RWPE1 (cell line): ENCODE data around the gene PUS3.

Experiments used
- CTCF ChIA-PET: fragments of 350-600 bp; sonication (Branson Sonifier 250); formaldehyde crosslinking; extraction: SDS; loops from one replicate; lab custom pipeline; 2021; lab: Yijun Ruan, JAX
- POLR2A ChIA-PET: fragments of 400-600 bp; formaldehyde crosslinking; extraction: SDS; loops from one replicate; lab custom pipeline; 2020; ENCODE audit warnings: antibody characterized with exemption; ENCODE audit not compliant: low non-redundant PET; lab: Yijun Ruan, JAX
- DNase-seq: peaks from one replicate; pipeline ENCODE4 v3.0.0; 2012; ENCODE audit warnings: low spot score
- H3K27ac ChIP-seq: fragments of 450-650 bp; 2 replicates; pipeline ENCODE4 v1.5.1; 2017
- TF ChIP-seq, protein P1 (sequence below): fragments of 450-650 bp; conservative IDR thresholded peaks from 2 replicates; pipeline ENCODE4 v1.5.1; 2017; ENCODE audit warnings: low read depth, mild to moderate bottlenecking

Gene PUS3, protein sequence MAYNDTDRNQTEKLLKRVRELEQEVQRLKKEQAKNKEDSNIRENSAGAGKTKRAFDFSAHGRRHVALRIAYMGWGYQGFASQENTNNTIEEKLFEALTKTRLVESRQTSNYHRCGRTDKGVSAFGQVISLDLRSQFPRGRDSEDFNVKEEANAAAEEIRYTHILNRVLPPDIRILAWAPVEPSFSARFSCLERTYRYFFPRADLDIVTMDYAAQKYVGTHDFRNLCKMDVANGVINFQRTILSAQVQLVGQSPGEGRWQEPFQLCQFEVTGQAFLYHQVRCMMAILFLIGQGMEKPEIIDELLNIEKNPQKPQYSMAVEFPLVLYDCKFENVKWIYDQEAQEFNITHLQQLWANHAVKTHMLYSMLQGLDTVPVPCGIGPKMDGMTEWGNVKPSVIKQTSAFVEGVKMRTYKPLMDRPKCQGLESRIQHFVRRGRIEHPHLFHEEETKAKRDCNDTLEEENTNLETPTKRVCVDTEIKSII

DNA sequence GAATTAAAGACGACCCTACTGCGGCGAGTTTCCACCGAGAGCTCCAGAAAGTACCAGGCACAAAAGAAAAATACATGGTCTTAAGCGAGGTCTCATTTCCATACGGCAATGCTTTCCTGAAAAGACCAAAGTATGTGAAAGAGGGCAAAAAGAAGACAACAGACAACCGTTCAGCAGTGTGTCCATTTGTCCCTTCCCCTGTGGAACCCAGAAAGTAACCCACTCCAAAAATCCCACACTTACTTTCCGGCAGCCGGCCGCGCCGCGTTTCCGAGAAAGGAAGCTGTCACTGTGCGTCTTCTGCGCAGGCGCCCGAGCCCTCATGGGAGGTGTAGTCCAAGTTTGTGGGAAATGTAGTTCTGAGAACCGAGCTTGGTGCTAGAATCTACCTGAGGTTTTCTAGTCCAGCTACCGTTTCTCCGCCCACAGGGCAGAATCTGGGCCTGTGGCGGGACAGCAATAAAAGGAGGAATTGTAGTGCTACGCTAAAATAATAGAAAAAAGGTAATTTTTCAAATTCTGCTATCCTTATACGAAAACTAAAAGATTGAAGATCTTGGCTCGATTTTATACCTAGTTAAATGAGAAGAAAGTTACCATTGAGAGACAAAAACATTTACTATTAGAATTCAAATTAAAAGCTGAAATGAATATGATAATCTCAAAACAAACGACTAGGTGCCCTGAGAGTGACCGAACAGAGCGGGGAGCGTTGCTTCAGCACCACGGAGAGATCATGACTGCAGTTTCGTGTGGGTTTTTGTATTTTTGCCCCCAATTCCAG, at the start of gene PUS3:
Gene PUS3, minus strand, starts transcription at position 280 of the 784 bp plus-strand sequence. CDS start 6,922 bp downstream, outside the sequence.
- TF ChIP-seq, protein P1, sequence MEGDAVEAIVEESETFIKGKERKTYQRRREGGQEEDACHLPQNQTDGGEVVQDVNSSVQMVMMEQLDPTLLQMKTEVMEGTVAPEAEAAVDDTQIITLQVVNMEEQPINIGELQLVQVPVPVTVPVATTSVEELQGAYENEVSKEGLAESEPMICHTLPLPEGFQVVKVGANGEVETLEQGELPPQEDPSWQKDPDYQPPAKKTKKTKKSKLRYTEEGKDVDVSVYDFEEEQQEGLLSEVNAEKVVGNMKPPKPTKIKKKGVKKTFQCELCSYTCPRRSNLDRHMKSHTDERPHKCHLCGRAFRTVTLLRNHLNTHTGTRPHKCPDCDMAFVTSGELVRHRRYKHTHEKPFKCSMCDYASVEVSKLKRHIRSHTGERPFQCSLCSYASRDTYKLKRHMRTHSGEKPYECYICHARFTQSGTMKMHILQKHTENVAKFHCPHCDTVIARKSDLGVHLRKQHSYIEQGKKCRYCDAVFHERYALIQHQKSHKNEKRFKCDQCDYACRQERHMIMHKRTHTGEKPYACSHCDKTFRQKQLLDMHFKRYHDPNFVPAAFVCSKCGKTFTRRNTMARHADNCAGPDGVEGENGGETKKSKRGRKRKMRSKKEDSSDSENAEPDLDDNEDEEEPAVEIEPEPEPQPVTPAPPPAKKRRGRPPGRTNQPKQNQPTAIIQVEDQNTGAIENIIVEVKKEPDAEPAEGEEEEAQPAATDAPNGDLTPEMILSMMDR: no peak
- H3K27ac ChIP-seq: peak within 1 kb of the TSS; percentile 50
- ChIA-PET POLR2A (interaction anchor here (0.7 to 1.3 kb wide), 3 partner anchors 10 to 309 kb away, joined by 3 to 4 read pairs (median 4); partner anchors contain the start of genes FAM118B and HYLS1), CTCF (interaction anchor here (0.7 to 0.8 kb wide), 2 partner anchors 15 to 20 kb away, joined by 3 to 4 read pairs; no protein-coding TSS in a partner anchor)
- DNase-seq: peak; percentile 89

DNA sequence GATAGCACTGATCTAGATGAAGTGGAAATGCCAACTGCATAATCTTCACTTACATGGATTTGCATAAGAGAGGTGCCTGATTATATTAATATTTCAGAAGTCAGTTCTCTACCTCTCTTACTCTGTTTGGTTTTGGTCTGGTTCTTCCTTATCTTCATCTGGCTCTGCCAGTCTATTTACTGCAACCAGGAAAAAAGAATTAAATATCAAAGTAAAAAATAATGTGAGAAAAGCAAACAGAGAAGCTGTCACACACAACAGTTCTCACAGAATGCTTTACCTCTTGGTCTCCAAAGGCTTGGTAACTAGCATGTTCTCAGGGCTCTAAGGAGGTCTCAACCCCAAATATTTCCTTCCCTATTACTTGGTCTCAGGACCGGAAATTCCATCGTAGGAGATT, 49.6 kb upstream of the PUS3 start:
- H3K27ac ChIP-seq: peak overlapping the region; percentile 94
- ChIA-PET CTCF (interaction anchor here (0.6 kb wide), 1 partner anchor 10 kb away, joined by 4 read pairs; no protein-coding TSS in a partner anchor), POLR2A (no interaction called here)
- DNase-seq: no peak
- TF ChIP-seq, protein P1: no peak

DNA sequence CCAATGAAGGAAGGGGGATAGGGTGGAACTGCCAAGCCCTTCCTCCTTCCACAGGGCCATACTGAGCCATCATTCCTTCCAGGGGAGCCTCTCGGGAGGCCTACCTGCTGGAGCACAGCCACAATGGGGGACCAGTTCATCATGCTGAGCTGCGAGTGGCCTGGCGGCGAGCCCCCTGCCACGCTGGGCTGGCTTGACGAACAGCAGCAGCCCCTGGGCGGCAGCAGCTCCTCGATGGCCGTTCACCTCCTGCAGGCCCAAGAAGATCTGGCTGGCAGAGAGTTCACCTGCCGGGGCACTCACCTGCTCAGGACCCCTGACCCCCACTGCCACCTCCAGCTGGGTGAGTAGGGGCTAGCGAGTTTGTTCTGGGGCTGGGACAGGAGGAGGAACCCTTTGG, 48.7 kb upstream of the PUS3 start:
- CTCF ChIA-PET: interaction anchor here (0.6 to 0.9 kb wide), 2 partner anchors 9 to 356 kb away, joined by 3 read pairs; no protein-coding TSS in a partner anchor
- POLR2A ChIA-PET: no interaction called here
- H3K27ac ChIP-seq: peak overlapping the region; percentile 56

DNA sequence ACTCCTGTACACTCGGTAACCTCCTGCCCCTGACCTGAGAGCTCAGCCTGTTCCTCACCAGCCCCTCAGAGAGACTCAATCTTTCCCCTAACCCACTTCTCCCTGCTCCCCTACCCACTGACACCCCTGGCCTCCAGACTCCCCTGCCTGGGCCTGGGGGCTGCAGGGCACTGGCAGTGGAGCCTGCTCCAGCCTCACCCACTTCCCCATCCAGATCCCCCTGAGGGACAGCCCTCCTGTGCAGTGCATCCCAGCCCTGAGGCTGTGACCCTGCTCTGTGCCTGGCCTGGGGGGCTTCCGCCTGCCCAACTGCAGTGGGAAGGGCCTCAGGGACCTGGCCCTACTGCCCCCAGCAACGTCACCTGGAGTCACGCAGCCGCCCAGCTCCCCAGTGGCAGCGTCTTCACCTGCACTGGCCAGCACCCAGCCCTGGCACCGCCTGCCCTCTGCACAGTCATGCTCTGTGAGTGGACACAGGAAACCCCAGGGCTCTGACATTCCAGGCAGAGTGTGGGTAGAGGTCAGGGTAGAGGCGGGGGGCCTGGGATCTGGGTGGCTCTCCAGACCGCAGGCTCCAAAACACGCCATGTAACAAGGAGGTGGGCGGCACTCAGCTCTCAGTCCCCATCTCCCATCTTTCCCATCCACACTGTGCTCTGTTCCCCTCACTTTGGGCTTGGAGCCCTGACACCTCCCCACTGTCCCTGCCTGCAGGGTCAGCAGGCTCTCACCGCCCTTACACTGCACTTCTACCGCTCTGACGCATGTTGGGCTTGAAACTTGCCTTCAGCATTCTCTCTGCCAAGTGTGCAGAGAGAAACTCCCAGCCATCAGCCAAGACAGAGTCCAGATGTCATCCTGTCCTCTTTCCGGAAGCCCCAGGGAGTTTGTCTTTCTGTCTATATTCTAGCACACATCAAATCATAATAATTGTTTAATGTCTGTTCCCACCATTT, 48.0 kb upstream of the PUS3 start:
- TF ChIP-seq, protein P1: no peak
- CTCF ChIA-PET: interaction anchor here (0.6 to 0.9 kb wide), 2 partner anchors 9 to 357 kb away, joined by 3 read pairs; no protein-coding TSS in a partner anchor
- peak overlapping the region; percentile 56 for H3K27ac ChIP-seq
- POLR2A ChIA-PET: no interaction called here
- DNase-seq: no peak

More for the DNA sequence above, 48.7 kb upstream of the PUS3 start:
- TF ChIP-seq, protein P1: no peak
- no peak for DNase-seq

DNA sequence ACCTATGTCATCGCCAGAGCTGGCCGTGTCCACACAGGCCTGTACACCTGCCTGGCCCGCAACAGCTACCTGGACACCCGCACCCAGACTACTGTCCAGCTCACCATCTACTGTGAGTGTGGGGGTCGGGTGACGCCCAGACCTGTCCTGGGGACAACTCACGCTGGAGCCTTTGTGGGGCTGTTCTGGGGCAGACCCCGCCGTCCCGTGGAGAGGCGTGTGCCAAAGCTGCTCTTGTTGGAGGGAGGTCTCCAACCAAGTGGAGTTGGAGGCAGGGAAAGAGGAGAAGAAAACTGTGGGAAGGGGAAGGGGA, 47.1 kb upstream of the PUS3 start:
- TF ChIP-seq, protein P1: no peak

More for the DNA sequence above, 47.1 kb upstream of the PUS3 start:
- peak overlapping the region; percentile 56; the same call in 1 of the 2 replicates for H3K27ac ChIP-seq
- CTCF ChIA-PET: no interaction called here
- no peak for DNase-seq
- POLR2A ChIA-PET: no interaction called here
